OCI-M2 (cell line): ENCODE measurements around the gene CDHR2.
"Not testable (repeated sequence)": the region's sequence is repeated elsewhere in the genome, so short reads cannot be mapped to it uniquely, and the experiment has no call there.

Experiments
- DNase-seq: peaks from one replicate; lab custom pipeline; 2025; ENCODE audit not compliant: unreplicated experiment; lab: John Stamatoyannopoulos, UW

Gene CDHR2

GRCh38 chr5:176568657-176569056 lies 19.5 kb downstream of the CDHR2 start:
- no peak for DNase-seq

DNA sequence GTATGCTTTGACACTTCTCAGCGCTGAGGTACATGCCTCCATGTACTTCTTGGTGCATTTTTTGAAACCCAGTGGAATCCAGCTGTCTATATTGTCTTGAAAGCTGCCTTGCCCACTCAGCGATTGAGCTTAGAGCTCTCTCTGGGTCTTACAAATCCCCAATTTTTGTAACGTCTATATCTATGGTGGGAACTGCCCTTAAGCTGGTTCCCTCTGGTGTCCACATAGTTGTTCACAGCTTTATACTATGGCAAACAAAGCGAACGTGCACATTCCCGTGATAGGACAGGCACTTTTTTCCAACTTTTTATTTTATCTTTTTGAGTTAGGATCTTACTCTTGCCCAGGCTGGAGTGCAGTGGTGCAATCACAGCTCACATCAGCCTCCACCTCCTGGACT lies 20.9 kb downstream of the CDHR2 start:
- DNase-seq: no peak

- DNase-seq: no peak
These were observed 24.6 kb downstream of the CDHR2 start for GRCh38 chr5:176573564-176574296.

DNA sequence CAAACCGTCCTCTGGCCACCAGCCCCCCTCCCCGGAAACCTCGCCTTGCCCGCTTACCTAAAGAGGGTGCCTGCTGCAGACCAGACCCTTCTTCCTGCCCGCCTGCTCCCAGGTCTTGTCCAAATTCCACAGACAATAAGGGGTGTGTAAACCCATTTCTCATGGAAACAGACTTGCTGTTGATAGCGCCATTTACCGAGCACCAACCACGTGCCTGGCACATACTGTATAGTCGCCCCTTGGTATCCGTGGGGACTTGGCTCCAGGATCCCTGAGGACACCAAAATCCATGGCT lies 25.1 kb downstream of the CDHR2 start:
- DNase-seq: no peak

- DNase-seq: no peak
These were observed 25.9 kb downstream of the CDHR2 start for GRCh38 chr5:176575066-176575465.

GRCh38 chr5:176575488-176576422 lies 26.6 kb downstream of the CDHR2 start:
- DNase-seq: no peak

DNA sequence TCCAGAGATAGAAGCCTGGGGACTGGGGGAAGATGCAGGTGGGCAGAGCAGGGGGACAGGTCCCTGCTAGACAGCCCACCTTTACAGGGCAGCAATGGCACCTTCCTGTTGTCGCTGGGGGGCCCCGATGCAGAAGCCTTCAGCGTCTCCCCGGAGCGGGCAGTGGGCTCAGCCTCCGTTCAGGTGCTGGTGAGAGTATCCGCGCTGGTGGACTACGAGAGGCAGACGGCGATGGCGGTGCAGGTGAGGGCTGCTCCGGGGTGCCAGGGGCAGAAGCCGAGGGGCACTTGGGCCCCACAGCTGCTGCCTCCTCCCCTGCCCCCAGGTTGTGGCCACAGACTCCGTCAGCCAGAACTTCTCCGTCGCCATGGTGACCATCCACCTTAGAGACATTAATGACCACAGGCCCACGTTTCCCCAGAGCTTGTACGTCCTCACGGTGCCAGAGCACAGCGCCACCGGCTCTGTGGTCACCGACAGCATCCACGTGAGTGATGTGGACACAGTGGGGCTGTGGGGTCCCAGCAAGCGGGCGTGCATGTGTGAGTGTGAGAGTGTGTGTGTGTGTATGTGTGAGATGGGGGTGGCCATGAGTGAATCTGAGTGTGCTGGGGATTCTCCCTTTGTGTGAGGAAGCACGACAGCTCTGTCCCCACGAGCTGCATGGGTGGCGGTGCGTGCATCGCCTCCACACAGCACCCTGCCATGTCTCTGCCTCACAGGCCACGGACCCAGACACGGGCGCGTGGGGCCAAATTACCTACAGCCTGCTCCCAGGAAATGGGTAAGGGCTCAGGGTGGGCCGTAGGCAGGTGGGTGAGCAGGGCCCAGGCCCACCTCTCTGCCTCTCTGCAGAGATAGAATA lies 28.4 kb downstream of the CDHR2 start:
- no peak for DNase-seq

- DNase-seq: no peak
These were observed 29.3 kb downstream of the CDHR2 start for GRCh38 chr5:176578391-176578808.

DNA sequence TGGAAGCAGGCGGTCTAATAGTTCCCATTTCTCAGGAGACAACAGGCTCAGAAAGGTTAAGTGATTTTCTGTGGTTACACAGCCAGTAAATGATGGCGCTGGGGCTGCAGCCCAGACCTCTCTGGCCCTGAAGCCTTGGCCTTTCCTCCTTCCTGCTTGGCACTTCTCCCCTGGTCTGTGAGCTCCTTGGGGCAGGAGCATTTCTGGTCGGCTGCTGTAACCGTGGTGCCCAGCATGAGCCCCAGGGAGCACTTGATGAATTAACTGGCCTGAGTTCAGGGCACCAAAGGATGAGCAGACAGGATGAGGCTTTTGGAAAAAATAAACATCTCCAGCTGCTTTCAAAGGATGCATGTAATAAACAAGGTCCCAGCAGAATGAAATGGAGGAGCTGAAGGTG lies 30.2 kb downstream of the CDHR2 start:
- no peak for DNase-seq

DNA sequence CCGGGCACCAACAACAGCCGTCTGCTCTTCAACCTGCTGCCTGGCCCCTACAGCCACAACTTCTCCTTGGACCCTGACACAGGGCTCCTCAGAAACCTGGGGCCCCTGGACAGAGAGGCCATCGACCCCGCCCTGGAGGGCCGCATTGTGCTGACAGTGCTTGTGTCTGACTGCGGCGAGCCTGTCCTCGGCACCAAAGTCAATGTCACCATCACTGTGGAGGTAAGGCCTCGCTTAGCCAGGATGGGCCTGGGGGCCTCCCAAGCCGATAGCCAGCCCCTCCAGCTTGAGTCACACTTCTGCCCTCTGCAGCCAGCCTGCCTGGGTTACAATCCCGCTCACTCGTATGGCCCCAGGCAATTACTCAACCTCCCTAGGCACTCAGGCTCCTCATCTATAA lies 32.2 kb downstream of the CDHR2 start:
- no peak for DNase-seq

DNA sequence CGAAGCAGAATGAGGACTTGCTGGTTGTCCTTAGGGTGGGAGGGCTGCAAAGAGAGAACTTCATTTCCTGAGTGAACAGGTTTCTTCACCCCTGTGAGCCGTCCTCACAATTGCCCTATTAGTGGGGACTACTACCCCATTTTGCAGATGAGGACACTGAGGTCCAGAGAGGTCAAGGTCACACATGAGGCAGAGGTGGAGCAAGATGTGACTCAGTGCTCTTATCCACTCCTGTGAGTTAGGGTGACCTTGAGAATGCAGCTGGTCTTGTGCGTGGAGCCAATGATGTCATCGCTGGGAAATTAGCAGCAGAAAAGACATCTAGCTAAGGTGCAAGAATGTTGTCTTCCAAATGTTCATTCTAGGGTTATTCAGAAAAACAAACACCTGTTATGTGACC lies 33.9 kb downstream of the CDHR2 start:
- no peak for DNase-seq

- DNase-seq: no peak
These were observed 38.3 kb downstream of the CDHR2 start for GRCh38 chr5:176587398-176587797.

GRCh38 chr5:176588297-176588696 lies 39.2 kb downstream of the CDHR2 start:
- no peak for DNase-seq

- DNase-seq: no peak
These were observed 40.1 kb downstream of the CDHR2 start for GRCh38 chr5:176589039-176589769.

DNA sequence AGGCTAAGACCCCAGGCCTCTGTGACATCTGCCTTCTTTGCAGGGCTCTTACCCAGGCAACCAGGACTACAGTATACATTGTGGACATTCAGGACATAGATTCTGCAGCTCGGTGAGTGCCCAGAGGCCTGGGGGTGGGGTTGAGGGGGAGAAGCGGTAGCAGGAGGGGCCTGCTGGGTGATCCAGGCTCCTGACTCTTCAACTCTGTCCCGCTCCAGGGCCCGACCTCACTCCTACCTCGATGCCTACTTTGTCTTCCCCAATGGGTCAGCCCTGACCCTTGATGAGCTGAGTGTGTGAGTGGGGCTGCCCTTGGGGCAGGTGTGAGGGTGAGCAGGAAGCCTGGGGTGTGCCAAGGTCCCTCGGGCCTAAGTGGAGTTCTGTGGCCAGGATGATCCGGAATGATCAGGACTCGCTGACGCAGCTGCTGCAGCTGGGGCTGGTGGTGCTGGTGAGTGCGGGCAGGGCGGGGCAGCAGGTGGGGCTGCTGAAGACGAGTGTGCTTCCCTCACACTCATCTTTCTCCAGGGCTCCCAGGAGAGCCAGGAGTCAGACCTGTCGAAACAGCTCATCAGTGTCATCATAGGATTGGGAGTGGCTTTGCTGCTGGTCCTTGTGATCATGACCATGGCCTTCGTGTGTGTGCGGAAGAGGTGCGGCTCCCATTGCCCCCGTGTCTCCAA lies 41.0 kb downstream of the CDHR2 start:
- DNase-seq: no peak

GRCh38 chr5:176591667-176592066 lies 42.5 kb downstream of the CDHR2 start:
- DNase-seq: not testable (repeated sequence)

GRCh38 chr5:176592573-176592972 lies 43.4 kb downstream of the CDHR2 start:
- DNase-seq: no peak

DNA sequence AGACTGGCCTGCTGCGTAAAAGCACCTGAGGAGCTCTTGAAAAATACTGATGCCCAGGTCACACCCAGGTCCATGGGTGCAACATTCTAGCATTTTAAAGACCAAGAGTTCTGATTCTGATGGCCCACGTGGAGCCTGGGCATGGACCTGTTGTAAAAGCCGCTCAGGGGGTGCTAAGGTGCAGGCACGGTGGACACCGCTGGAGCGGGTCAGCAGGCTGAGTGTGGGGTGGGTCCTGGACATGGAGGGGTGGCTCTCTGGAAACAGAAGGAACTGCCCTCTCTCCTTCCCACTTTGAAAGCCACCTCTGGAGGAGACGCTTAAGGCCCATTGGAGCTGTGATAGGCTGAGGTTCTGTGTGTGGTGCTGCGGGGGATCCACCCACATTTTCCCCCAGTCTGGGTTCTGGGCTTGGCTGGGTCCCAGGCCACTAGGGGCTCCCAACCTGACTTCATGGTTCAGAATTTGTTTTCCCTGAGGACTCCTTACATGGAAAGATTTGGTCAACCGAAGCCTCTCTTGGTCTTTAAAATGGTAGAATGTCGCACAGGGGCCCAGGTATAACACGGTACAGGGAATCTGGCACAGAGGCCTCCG lies 44.2 kb downstream of the CDHR2 start:
- DNase-seq: no peak

DNA sequence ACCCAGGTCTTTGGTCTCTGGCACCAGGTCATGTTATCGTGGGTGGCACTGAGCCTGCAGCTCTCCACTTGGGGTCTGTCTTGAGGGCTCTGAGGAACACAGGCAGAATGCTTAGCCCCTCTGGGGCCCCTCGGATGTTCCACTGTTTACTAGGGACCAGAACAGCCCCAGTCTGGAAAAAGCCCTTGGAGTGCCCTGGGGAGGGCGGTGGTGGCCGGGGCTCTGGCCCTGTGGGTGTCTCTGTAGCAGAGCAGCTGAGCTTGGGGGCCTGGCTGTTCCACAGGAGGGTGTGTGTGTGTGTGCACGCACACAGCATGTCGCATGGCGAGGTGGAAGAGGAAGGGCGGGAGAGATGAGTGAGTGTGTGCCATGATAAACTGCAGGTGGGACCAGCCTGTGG lies 45.4 kb downstream of the CDHR2 start:
- DNase-seq: no peak

DNA sequence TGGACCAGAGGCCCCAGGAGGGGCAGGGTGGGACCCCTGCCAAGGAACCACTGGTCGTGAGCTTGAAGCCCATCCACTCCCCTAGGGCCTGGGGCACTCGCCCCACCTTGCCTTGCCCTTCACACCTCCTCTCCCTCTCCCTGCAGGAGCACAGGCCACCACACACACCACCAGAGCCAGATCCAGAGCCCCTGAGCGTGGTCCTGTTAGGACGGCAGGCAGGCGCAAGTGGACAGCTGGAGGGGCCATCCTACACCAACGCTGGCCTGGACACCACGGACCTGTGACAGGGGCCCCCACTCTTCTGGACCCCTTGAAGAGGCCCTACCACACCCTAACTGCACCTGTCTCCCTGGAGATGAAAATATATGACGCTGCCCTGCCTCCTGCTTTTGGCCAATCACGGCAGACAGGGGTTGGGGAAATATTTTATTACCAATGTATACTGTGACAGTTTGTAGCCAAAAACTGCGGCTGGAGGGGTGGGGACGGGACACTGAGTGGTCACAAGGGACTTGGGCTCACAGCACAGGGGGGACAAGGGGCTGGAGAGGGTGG lies 46.3 kb downstream of the CDHR2 start:
- DNase-seq: no peak
